A673 (cell line): ENCODE measurements around the gene ARMH1.

Experiments used
- EZH2 ChIP-seq: fragments of 200-600 bp; sonication (generic); IDR thresholded peaks from 2 replicates; pipeline ENCODE4 v1.6.1; 2017; ENCODE audit warnings: borderline replicate concordance, low read depth, mild to moderate bottlenecking, mixed read lengths, antibody characterized with exemption, low read length; ENCODE audit not compliant: poor library complexity, severe bottlenecking
- TF ChIP-seq, protein P1 (sequence below): fragments of 300-800, 200-600 bp; sonication (generic); conservative IDR thresholded peaks from 2 replicates; pipeline ENCODE4 v1.5.1; 2017; ENCODE audit warnings: low read depth, mild to moderate bottlenecking, antibody characterized with exemption, low read length, moderate library complexity, mixed read lengths

DNA sequence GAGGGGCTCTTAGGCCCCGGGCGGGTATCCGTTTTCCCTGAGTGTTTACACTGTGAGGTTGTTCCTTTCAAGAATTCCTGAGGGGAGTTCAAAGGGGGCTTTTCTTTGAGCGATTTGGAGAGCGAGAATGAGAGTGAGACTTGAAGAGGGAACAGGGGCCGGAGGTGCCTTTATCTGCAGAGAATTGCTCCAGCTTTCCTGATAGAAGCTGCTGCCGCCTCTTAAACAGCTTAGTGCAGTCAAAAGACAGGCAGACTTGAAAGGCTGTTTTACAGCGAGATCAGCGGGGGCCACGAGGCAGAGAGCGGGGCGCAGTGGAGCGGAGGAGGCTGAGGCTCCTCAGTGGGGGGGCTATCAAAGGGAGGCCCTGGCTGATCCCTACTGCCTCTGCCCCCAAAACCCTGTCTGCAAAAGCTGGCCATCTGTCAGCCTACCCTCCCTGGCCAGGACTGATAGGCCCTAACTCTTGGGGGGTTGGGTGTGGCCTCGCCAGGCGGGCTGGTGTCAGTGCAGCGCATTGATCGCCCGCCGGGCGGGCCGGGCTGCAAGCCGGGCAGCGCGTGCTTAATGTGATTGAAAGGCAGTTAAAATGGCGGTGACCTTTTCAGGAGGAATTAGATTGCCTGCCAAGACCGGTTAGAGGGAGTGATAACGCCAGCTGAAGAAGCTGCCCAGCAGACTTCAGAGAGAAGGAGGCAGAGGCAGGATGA, 36.7 kb upstream of the ARMH1 start:
- TF ChIP-seq, protein P1, sequence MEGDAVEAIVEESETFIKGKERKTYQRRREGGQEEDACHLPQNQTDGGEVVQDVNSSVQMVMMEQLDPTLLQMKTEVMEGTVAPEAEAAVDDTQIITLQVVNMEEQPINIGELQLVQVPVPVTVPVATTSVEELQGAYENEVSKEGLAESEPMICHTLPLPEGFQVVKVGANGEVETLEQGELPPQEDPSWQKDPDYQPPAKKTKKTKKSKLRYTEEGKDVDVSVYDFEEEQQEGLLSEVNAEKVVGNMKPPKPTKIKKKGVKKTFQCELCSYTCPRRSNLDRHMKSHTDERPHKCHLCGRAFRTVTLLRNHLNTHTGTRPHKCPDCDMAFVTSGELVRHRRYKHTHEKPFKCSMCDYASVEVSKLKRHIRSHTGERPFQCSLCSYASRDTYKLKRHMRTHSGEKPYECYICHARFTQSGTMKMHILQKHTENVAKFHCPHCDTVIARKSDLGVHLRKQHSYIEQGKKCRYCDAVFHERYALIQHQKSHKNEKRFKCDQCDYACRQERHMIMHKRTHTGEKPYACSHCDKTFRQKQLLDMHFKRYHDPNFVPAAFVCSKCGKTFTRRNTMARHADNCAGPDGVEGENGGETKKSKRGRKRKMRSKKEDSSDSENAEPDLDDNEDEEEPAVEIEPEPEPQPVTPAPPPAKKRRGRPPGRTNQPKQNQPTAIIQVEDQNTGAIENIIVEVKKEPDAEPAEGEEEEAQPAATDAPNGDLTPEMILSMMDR: no peak
- TF ChIP-seq EZH2: no peak
